Gastroesophageal sphincter (tissue), 4 donors: ENCODE results near the gene C3orf70. TPM values are rescaled to one million over a fixed set of nuclear protein-coding genes. Genes with fewer than 3 reads are reported as not detected.

ENCODE experiments used
- ATAC-seq: fragments of 150-250 bp; one replicate; pipeline ENCODE4 v1.9.1; 2016; ENCODE audit warnings: mild to moderate bottlenecking, moderate library complexity
- H3K27ac ChIP-seq, 4 donors: fragments of 200-600 bp; sonication (generic) in 3 of 4; 1 replicate in 3 of 4; 2 replicates in 1 of 4; pipeline ENCODE4 v1.5.1; 2016 to 2019
- H3K27me3 ChIP-seq: fragments of 200-600 bp; sonication (generic); one replicate; pipeline ENCODE4 v1.5.1; 2019
- H3K36me3 ChIP-seq, 2 donors: fragments of 200-600 bp; sonication (generic); one replicate each; pipeline ENCODE4 v1.5.1; 2019; ENCODE audit warnings: control low read depth in 1 of 2
- H3K4me1 ChIP-seq, 3 donors: fragments of 200-600 bp; sonication (generic); 1 replicate in 2 of 3; 2 replicates in 1 of 3; pipeline ENCODE4 v1.5.1; 2016 to 2019; ENCODE audit warnings: control low read depth in 2 of 3
- H3K4me3 ChIP-seq, 2 donors: fragments of 200-600 bp; sonication (generic); one replicate each; pipeline ENCODE4 v1.5.1; 2019; ENCODE audit warnings: mild to moderate bottlenecking in 1 of 2, moderate library complexity in 1 of 2
- H3K9me3 ChIP-seq, 3 donors: fragments of 200-600 bp; sonication (generic); one replicate each; pipeline ENCODE4 v1.5.1; 2017 to 2019; ENCODE audit warnings: control low read depth in 2 of 3
- CTCF ChIP-seq, 4 experiments: fragments of 200-600 bp in 2 of 4; fragments of 450-650 bp in 2 of 4; sonication (generic) in 1 of 4; IDR thresholded peaks; one replicate each; pipeline ENCODE4 v1.5.1; 2017 to 2019; ENCODE audit warnings: antibody characterized with exemption in 4 of 4, mild to moderate bottlenecking in 2 of 4, moderate library complexity in 2 of 4
- EP300 ChIP-seq: sonication (generic); formaldehyde crosslinking; IDR thresholded peaks from one replicate; pipeline ENCODE4 v1.6.1; 2017; ENCODE audit warnings: antibody characterized with exemption, mild to moderate bottlenecking
- POLR2A ChIP-seq, 2 donors: fragments of 450-650 bp; IDR thresholded peaks; one replicate each; pipeline ENCODE4 v1.6.1; 2017; ENCODE audit warnings: antibody characterized with exemption in 2 of 2, mild to moderate bottlenecking in 2 of 2, moderate library complexity in 1 of 2
- POLR2AphosphoS5 ChIP-seq: sonication (generic); formaldehyde crosslinking; IDR thresholded peaks from one replicate; pipeline ENCODE4 v1.6.1; 2017; ENCODE audit warnings: antibody characterized with exemption
- WGBS, 2 donors: methylation state at CpG; one replicate each; pipeline ENCODE4 v1.1.5; 2018; ENCODE audit warnings: low coverage in 1 of 2; 5-methylcytosine and 5-hydroxymethylcytosine counted together
- total RNA-seq, 4 donors: library from RNA; depleted of rRNA; stranded (reverse); fragments of >200 nt; gene quantifications; one replicate each; pipeline ENCODE4 v1.1.0, GENCODE V29; 2016

The C3orf70 gene
- total RNA-seq, 4 donors from 2014 or later = 21.0 to 61.1 (median 36.1) TPM

- Histone ChIP-seq H3K4me3 (peak overlapping the region; percentile 45 to 70), H3K27me3 (no peaks in the 10 kb centered on the region), H3K27ac (peak overlapping the region; percentile 61 to 95 (median 92)), H3K4me1 (peaks cover 0 to 63% (median 0%) of the 10 kb centered on the region in 3 donors), H3K9me3 (no peaks in the 10 kb centered on the region), H3K36me3 (no peaks in the 10 kb centered on the region)
- TF ChIP-seq POLR2AphosphoS5 (no peak), EP300 (no peak), POLR2A (IDR thresholded peaks at IDR 0.05) (no peak)
- no peak for ATAC-seq
- 1 to 11% methylated on average over 3 to 5 of the region's 9 CpGs for WGBS, 2 donors
Observed at GRCh38 chr3:185151964-185152409, 873 bp downstream of the C3orf70 start.

- no peak for ATAC-seq
Observed at GRCh38 chr3:185151101-185151963, 1.5 kb downstream of the C3orf70 start.

GRCh38 chr3:185150561-185150960, 2.3 kb downstream of the C3orf70 start:
- 20 to 38% methylated on average over 1 of the region's 1 CpG for WGBS, 2 donors
- peaks cover 0 to 70% (median 0%) of the 10 kb centered on the region in 3 donors for H3K4me1 ChIP-seq
- TF ChIP-seq POLR2A (IDR thresholded peaks at IDR 0.05) = no peak
- no peak for TF ChIP-seq EP300
- TF ChIP-seq POLR2AphosphoS5 = no peak
- TF ChIP-seq CTCF (IDR thresholded peaks at IDR 0.05) = no peak
- H3K27me3 ChIP-seq = no peaks in the 10 kb centered on the region
- peak overlapping the region; percentile 45 to 70 for H3K4me3 ChIP-seq
- H3K27ac ChIP-seq = peak overlapping the region; percentile 61 to 95 (median 92)
- no peaks in the 10 kb centered on the region for H3K36me3 ChIP-seq
- H3K9me3 ChIP-seq = no peaks in the 10 kb centered on the region
- no peak for ATAC-seq

More at GRCh38 chr3:185151101-185151963, 1.5 kb downstream of the C3orf70 start:
- H3K27me3 ChIP-seq = no peaks in the 10 kb centered on the region
- H3K36me3 ChIP-seq = no peaks in the 10 kb centered on the region
- H3K4me3 ChIP-seq = peak overlapping the region; percentile 45 to 70
- WGBS, 2 donors = 19 to 22% methylated on average over 8 of the region's 8 CpGs
- no peak for TF ChIP-seq EP300
- no peak for TF ChIP-seq POLR2AphosphoS5
- TF ChIP-seq CTCF (IDR thresholded peaks at IDR 0.05) = no peak
- no peak for TF ChIP-seq POLR2A (IDR thresholded peaks at IDR 0.05)
- H3K27ac ChIP-seq = peak overlapping the region; percentile 61 to 95 (median 92)
- H3K9me3 ChIP-seq = no peaks in the 10 kb centered on the region
- peaks cover 0 to 67% (median 0%) of the 10 kb centered on the region in 3 donors for H3K4me1 ChIP-seq

- H3K9me3 ChIP-seq = no peaks in the 10 kb centered on the region
- H3K27ac ChIP-seq = peak overlapping the region; percentile 61 to 95 (median 92)
- peaks cover 0 to 80% (median 0%) of the 10 kb centered on the region in 3 donors for H3K4me1 ChIP-seq
- no peak overlapping the region for H3K4me3 ChIP-seq
- WGBS, 2 donors = 4 to 26% methylated on average over 3 of the region's 3 CpGs
- TF ChIP-seq EP300 = no peak
- no peak for TF ChIP-seq POLR2AphosphoS5
- TF ChIP-seq POLR2A (IDR thresholded peaks at IDR 0.05) = no peak
- TF ChIP-seq CTCF (IDR thresholded peaks at IDR 0.05) = no peak
- H3K27me3 ChIP-seq = no peaks in the 10 kb centered on the region
- ATAC-seq = no peak
- no peaks in the 10 kb centered on the region for H3K36me3 ChIP-seq
Observed at GRCh38 chr3:185149591-185149990, 3.3 kb downstream of the C3orf70 start.

- Histone ChIP-seq H3K27me3 (no peaks in the 10 kb centered on the region), H3K4me1 (peaks cover 0 to 76% (median 0%) of the 10 kb centered on the region in 3 donors), H3K27ac (peak overlapping the region in 1 of 4 donors; percentile 57), H3K4me3 (no peak overlapping the region), H3K36me3 (no peaks in the 10 kb centered on the region), H3K9me3 (no peaks in the 10 kb centered on the region)
- 71 to 81% methylated on average over 3 to 6 of the region's 6 CpGs for WGBS, 2 donors
- no peak for TF ChIP-seq CTCF (IDR thresholded peaks at IDR 0.05)
- no peak for TF ChIP-seq POLR2AphosphoS5
- TF ChIP-seq POLR2A (IDR thresholded peaks at IDR 0.05) = no peak
- no peak for TF ChIP-seq EP300
- ATAC-seq = no peak
Observed at GRCh38 chr3:185145511-185145910, 7.3 kb downstream of the C3orf70 start.
